Tibial nerve (tissue), 3 donors: Measurements from ENCODE around the gene ZNF335.

ENCODE experiments used
- CTCF ChIP-seq, 5 experiments: fragments of 200-600 bp in 3 of 5; fragments of 450-650 bp in 2 of 5; sonication (generic) in 3 of 5; IDR thresholded peaks; one replicate each; pipeline ENCODE4 v1.5.1; 2016 to 2019; ENCODE audit warnings: antibody characterized with exemption in 5 of 5, mild to moderate bottlenecking in 3 of 5, moderate library complexity in 2 of 5
- POLR2A ChIP-seq, 2 donors: fragments of 450-650 bp; IDR thresholded peaks; one replicate each; pipeline ENCODE4 v1.6.1; 2017; ENCODE audit warnings: antibody characterized with exemption in 2 of 2, mild to moderate bottlenecking in 2 of 2, moderate library complexity in 2 of 2

GRCh38 chr20:45908084-45908483, 63.9 kb downstream of the ZNF335 start:
- no peak for TF ChIP-seq CTCF (IDR thresholded peaks at IDR 0.05)
- no peak for TF ChIP-seq POLR2A (IDR thresholded peaks at IDR 0.05)
